ENCODE data around the gene ENGASE.

The ENGASE gene

DNA sequence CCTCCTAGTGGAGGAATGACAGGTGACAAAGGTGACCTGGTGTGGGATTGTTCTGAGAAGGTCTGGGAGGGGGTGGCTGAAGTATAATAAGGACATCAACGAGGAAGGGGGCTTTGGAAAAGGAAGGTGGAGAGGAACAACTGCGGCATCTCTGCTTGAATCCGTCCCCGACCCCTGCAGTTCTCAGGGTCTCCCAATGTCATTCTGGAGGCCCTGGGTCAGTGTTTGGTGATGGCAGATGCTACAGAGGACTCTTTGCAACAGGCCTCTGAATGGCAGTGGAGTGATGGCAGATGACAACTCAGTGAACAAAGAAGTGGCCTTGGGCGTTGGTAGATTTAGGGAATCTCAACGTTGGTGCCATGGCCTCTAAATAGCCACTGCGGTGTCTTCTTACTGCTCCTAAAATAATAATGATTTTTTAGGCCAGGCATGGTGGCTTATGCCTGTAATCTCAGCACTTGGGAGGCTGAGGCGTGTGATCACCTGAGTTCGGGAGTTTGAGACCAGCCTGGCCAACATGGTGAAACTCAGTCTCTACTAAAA is 1.3 kb downstream of the ENGASE start:
- Histone ChIP-seq H3K27me3 (ENCODE audit: control insufficient read depth, insufficient read depth, low read length) (no peaks in the 10 kb centered on the region), H3K9ac (ENCODE audit: low read length) (no peak overlapping the region), H3K9me3 (ENCODE audit: control insufficient read depth, low read depth, low read length) (no peaks in the 10 kb centered on the region), H3K4me3 (ENCODE audit: low read length) (peak overlapping the region; percentile 66), H3K27ac (ENCODE audit: low read length) (no peak overlapping the region), H3K36me3 (ENCODE audit: control insufficient read depth, low read depth, low read length) (peaks cover 4% of the 10 kb centered on the region), H3K4me1 (ENCODE audit: control insufficient read depth, low read depth, low read length) (peaks cover 8% of the 10 kb centered on the region)

- peaks cover 4% of the 10 kb centered on the region for H3K36me3 ChIP-seq (ENCODE audit: control insufficient read depth, low read depth, low read length)
- H3K9ac ChIP-seq (ENCODE audit: low read length): no peak overlapping the region
- H3K27ac ChIP-seq (ENCODE audit: low read length): no peak overlapping the region
These were observed 3.0 kb downstream of the ENGASE start for GRCh38 chr17:79077587-79077986.

DNA sequence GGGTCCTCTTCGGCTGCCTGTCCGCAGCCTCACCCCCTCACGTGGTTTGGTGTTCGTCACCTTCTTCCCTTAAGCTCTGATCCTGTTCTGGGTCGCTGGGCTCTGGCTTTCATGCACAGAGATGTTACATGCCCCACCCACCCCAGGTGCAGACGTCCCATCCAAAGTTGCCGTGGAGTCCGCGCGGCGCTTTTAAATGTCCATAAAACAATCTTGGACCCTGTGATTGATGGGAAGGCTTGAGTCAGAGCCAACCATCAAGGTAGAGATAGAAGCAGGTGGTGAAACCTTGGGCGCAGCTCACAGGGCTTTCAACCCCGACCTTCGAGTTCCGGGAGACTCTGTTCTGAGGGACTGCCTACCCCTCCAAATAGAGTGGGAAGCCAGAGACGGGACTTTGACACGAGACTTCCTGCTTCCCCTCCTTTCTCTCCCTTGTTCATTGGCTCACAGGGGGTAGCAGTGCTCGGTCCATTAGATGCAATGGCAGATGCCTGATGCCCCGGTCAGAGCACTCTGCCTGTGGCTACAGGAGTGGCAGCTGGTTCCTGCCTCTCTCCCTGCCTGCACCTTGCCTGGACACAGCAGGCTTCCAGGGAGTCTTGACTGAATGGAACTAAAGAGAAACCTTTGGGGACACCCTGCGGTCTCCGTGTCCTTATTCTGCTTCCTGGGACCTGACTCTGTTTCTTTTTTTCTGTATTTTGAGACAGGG is 4.0 kb downstream of the ENGASE start:
- Histone ChIP-seq H3K9me3 (ENCODE audit: control insufficient read depth, low read depth, low read length) (no peaks in the 10 kb centered on the region), H3K9ac (ENCODE audit: low read length) (no peak overlapping the region), H3K27ac (ENCODE audit: low read length) (no peak overlapping the region), H3K27me3 (ENCODE audit: control insufficient read depth, insufficient read depth, low read length) (no peaks in the 10 kb centered on the region), H3K4me3 (ENCODE audit: low read length) (no peak overlapping the region), H3K36me3 (ENCODE audit: control insufficient read depth, low read depth, low read length) (peaks cover 4% of the 10 kb centered on the region), H3K4me1 (ENCODE audit: control insufficient read depth, low read depth, low read length) (peaks cover 8% of the 10 kb centered on the region)

More at GRCh38 chr17:79077587-79077986, 3.0 kb downstream of the ENGASE start:
- H3K4me3 ChIP-seq (ENCODE audit: low read length): no peak overlapping the region
- peaks cover 8% of the 10 kb centered on the region for H3K4me1 ChIP-seq (ENCODE audit: control insufficient read depth, low read depth, low read length)
- H3K9me3 ChIP-seq (ENCODE audit: control insufficient read depth, low read depth, low read length): no peaks in the 10 kb centered on the region
- H3K27me3 ChIP-seq (ENCODE audit: control insufficient read depth, insufficient read depth, low read length): no peaks in the 10 kb centered on the region

- Histone ChIP-seq H3K9ac (ENCODE audit: low read length) (no peak overlapping the region), H3K27ac (ENCODE audit: low read length) (no peak overlapping the region), H3K36me3 (ENCODE audit: control insufficient read depth, low read depth, low read length) (peaks cover 4% of the 10 kb centered on the region), H3K9me3 (ENCODE audit: control insufficient read depth, low read depth, low read length) (no peaks in the 10 kb centered on the region), H3K4me1 (ENCODE audit: control insufficient read depth, low read depth, low read length) (peaks cover 3% of the 10 kb centered on the region), H3K27me3 (ENCODE audit: control insufficient read depth, insufficient read depth, low read length) (no peaks in the 10 kb centered on the region), H3K4me3 (ENCODE audit: low read length) (no peak overlapping the region)
These were observed 5.0 kb downstream of the ENGASE start for GRCh38 chr17:79079421-79080200.

- H3K9ac ChIP-seq (ENCODE audit: low read length): no peak overlapping the region
- no peaks in the 10 kb centered on the region for H3K27me3 ChIP-seq (ENCODE audit: control insufficient read depth, insufficient read depth, low read length)
- H3K27ac ChIP-seq (ENCODE audit: low read length): no peak overlapping the region
- no peak overlapping the region for H3K4me3 ChIP-seq (ENCODE audit: low read length)
- no peaks in the 10 kb centered on the region for H3K9me3 ChIP-seq (ENCODE audit: control insufficient read depth, low read depth, low read length)
- H3K36me3 ChIP-seq (ENCODE audit: control insufficient read depth, low read depth, low read length): peaks cover 4% of the 10 kb centered on the region
- peaks cover 3% of the 10 kb centered on the region for H3K4me1 ChIP-seq (ENCODE audit: control insufficient read depth, low read depth, low read length)
These were observed 5.7 kb downstream of the ENGASE start for GRCh38 chr17:79080349-79080748.

DNA sequence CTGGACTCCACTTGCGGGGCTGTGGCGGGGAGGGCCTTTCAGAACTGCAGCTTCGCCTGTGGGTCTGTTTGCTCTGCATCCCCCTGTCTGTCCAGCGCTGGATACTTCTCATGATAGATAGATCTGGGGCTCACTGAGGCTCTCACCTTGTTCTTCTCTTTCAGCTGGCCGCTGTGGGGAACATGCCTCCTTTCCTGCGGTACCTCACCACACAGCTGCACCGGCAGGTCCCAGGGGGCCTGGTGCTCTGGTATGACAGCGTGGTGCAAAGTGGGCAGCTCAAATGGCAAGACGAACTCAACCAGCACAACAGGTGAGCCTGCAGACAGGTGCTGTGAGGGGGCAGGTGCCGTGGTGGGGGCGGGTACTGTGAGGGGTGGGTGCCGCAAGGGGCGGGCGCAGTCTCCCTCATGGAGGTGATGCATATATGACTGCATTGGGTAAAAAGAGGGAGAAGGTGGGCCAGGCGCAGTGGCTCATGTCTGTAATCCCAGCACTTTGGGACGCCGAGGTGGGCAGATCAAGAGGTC is 6.2 kb downstream of the ENGASE start:
- Histone ChIP-seq H3K36me3 (ENCODE audit: control insufficient read depth, low read depth, low read length) (peaks cover 4% of the 10 kb centered on the region), H3K4me1 (ENCODE audit: control insufficient read depth, low read depth, low read length) (no peaks in the 10 kb centered on the region), H3K4me3 (ENCODE audit: low read length) (no peak overlapping the region), H3K27ac (ENCODE audit: low read length) (no peak overlapping the region), H3K27me3 (ENCODE audit: control insufficient read depth, insufficient read depth, low read length) (no peaks in the 10 kb centered on the region), H3K9ac (ENCODE audit: low read length) (no peak overlapping the region), H3K9me3 (ENCODE audit: control insufficient read depth, low read depth, low read length) (no peaks in the 10 kb centered on the region)

GRCh38 chr17:79081571-79082276 is 7.1 kb downstream of the ENGASE start:
- Histone ChIP-seq H3K4me3 (ENCODE audit: low read length) (no peak overlapping the region), H3K36me3 (ENCODE audit: control insufficient read depth, low read depth, low read length) (peaks cover 4% of the 10 kb centered on the region), H3K4me1 (ENCODE audit: control insufficient read depth, low read depth, low read length) (no peaks in the 10 kb centered on the region), H3K27me3 (ENCODE audit: control insufficient read depth, insufficient read depth, low read length) (no peaks in the 10 kb centered on the region), H3K9me3 (ENCODE audit: control insufficient read depth, low read depth, low read length) (no peaks in the 10 kb centered on the region), H3K9ac (ENCODE audit: low read length) (no peak overlapping the region), H3K27ac (ENCODE audit: low read length) (no peak overlapping the region)

DNA sequence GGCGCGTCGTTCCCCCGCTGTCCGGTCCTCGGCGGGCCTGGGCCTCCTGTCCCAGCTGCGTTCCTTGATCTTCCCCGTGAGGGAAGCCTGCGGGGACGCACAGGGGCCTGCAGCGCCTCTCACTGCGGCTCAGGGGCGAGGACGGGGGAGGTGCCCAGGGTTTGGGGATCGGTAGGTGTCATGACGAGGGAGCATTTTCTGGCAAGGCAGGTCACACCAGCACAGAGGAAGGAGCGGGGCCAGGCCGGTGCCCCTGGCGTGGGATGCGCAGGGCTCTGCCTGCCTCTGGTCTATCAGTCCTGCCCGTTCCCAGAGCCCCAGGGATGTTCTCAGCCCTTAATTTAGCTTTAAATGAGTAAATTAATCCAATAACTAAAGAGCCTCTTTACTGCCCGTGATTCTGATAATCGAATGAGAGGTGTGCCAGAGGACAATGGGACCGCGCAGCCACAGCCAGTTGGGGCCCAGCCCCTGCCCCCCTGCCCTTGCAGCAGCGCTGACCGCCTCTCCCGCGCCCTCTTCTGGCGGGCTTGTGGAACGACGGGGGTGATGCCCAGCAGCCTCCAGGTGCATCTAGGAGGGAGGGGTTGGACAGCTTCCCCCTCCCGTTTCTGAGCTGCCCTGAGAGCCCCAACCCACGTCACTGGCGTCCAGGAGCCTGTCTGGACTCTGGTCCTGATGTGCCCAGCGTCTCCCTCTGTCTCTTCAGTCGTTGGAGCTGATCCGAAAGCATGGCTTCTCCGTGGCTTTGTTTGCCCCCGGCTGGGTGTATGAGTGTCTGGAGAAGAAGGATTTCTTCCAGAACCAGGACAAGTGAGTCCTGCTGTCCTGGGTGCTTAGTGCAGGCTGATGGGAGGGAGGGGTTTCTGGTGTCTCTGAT is 7.9 kb downstream of the ENGASE start:
- peaks cover 4% of the 10 kb centered on the region for H3K36me3 ChIP-seq (ENCODE audit: control insufficient read depth, low read depth, low read length)
- no peaks in the 10 kb centered on the region for H3K9me3 ChIP-seq (ENCODE audit: control insufficient read depth, low read depth, low read length)
- no peak overlapping the region for H3K9ac ChIP-seq (ENCODE audit: low read length)
- no peaks in the 10 kb centered on the region for H3K4me1 ChIP-seq (ENCODE audit: control insufficient read depth, low read depth, low read length)
- H3K27ac ChIP-seq (ENCODE audit: low read length): no peak overlapping the region
- no peaks in the 10 kb centered on the region for H3K27me3 ChIP-seq (ENCODE audit: control insufficient read depth, insufficient read depth, low read length)
- no peak overlapping the region for H3K4me3 ChIP-seq (ENCODE audit: low read length)

GRCh38 chr17:79083191-79083971 is 8.8 kb downstream of the ENGASE start:
- peaks cover 4% of the 10 kb centered on the region for H3K36me3 ChIP-seq (ENCODE audit: control insufficient read depth, low read depth, low read length)
- no peak overlapping the region for H3K4me3 ChIP-seq (ENCODE audit: low read length)
- no peak overlapping the region for H3K27ac ChIP-seq (ENCODE audit: low read length)
- H3K27me3 ChIP-seq (ENCODE audit: control insufficient read depth, insufficient read depth, low read length): no peaks in the 10 kb centered on the region
- H3K9me3 ChIP-seq (ENCODE audit: control insufficient read depth, low read depth, low read length): no peaks in the 10 kb centered on the region
- H3K9ac ChIP-seq (ENCODE audit: low read length): no peak overlapping the region
- no peaks in the 10 kb centered on the region for H3K4me1 ChIP-seq (ENCODE audit: control insufficient read depth, low read depth, low read length)
